HG03039 (cell line): ENCODE measurements around the gene EXOC1.
A peak's percentile ranks its signal among the peaks of the same experiment; 100 is the strongest.
"Not testable (repeated sequence)": the region's sequence is repeated elsewhere in the genome, so short reads cannot be mapped to it uniquely, and the experiment has no call there.

Source experiments
- ATAC-seq: cut with Tn5 transposase; IDR thresholded peaks from one replicate; pipeline ENCODE4 v1.9.1; 2021; ENCODE audit warnings: mild to moderate bottlenecking, moderate library complexity; ENCODE audit not compliant: unreplicated experiment

Gene EXOC1

DNA sequence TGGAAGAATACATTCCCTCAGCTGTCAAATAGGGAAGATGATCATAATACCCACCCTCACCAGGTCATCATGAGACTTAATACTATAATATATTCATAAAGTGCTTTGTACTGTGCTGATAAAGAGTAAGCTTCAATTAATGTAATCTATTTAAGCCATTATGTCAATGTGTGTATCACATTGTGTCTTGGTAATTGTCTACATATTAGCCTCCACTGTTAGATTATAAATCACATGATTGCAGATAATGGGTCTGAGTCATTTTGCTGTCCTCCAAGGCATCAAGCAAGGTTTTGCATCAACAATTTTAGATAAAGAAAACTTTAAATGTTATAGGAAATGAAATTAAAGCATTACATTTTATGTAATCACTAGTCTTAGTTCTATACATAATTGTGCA, 50.1 kb downstream of the EXOC1 start:
- ATAC-seq = no peak

DNA sequence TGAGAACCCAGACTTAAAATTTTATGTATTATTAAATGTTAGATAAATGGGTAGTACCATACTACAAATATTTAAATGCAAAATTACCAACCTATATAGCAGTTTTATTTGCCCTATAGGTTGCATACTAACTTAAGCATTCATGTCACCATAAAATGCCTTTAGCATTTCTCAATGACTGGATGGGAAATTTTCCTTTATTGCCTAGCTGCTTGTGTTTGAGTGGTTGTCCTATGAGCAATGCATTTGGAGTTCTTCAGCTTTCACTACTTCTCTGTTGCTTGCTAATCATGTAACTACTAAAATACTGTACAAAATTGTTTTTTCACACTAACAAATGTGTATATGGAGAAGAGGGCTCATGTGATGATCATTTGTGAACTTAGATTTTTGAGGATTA, 51.1 kb downstream of the EXOC1 start:
- ATAC-seq = no peak

DNA sequence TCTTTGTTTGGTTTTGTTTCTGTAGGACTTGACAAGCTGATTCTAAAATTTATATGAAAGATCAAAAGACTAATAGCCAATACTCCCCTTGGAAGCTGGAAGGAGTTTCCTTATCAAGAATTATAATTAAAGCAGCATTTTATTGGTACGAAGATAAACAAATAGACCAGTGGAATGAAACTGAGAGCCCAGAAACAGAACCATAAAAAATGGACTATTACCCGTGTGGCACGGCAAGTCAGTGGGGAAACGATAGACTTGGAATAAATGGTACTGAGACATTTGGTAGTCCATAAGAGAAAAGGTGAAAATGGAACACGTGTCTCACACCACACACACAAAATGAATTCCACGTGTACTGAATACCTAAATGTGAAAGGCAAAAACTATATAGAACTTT, 52.9 kb downstream of the EXOC1 start:
- no peak for ATAC-seq

DNA sequence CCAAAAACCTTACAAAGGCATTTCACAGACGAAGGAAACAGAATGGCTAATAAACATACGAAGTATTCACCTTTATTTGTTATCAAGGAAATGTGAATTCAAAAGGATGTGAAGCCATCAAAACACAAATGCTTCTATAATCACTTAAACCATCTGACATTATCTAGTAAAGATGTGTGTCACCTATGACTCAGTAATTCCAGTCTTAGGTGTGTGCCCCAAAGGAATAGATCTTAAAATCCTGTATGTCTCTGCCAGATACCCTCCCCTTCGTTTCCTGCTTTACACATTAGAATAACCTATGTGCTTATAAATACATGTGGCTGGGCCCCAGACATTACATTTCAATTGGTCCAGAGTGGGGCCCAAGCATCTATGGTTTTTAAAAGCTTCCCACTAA, 53.5 kb downstream of the EXOC1 start:
- ATAC-seq = no peak

DNA sequence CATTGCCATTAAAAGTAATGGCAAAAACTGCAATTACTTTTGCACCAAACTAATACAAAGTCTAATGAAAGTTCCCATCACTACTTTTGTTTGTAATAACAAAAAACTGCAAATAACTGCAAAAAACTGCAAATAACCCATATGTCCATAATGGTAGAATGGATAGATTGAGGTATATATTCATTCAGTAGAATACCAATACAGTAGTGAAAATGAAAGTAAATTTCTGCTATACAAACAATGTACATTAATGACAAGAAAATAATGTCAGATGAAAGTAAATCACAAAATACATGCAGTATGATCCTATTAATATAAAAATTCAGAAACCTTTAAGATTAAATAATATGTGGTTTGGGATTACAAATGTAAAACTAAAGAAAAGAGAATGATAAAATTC, 54.0 kb downstream of the EXOC1 start:
- ATAC-seq = no peak

DNA sequence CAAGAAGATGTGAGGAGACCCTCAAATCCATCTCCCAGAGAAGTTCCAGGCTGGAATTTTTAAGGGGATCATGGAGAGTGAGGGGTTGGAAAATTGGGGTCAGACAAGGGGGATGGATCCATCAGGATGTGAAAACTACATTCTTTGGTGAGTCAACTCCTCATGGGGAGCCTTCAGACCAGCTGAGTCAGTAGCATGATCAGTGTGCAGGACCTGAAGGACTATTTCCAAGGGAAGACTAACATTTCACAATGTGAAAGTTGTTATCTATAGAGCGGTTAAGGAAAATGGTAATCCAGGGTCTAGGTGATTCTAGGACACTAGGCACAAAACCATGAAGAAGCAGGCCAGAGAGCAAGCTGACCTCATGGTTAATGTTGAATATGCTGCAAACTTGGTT, 56.7 kb downstream of the EXOC1 start:
- ATAC-seq = no peak

DNA sequence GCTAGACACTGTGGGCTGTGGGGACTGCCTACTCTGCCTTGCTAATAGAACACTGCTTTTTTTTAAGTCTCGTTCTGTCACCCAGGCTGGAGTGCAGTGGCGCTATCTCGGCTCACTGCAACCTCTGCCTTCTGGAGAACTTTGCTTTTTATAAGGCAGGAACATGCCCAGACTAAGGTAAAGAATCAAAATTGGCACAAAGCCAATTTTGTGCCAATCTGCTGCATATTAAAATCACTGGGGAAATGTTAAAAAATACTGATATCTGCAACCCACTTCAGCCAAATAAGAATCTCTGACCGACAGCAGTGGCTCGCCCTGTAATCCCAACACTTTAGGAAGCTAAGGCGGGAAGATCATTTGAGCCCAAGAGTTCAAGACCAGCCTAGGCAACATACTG, 58.8 kb downstream of the EXOC1 start:
- ATAC-seq = no peak

DNA sequence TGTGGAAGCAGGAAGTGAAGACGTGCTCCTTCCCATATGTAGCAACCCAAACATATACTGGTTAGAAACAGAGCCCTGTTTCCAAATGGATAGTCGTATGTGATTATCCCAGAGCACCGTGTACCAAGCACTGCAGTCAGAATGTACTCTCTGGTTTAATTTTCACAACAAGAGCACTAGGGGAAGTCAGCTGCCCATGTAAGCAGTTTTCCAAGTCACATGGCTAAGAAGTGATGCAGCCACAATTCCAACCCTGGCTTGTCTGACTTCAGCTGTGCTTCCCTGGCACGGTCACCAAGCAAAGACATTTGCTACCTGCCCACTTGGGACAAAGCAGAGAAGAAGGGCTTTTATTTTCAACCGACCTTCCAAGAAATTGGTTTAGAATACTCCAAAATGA, 67.1 kb downstream of the EXOC1 start:
- no peak for ATAC-seq

DNA sequence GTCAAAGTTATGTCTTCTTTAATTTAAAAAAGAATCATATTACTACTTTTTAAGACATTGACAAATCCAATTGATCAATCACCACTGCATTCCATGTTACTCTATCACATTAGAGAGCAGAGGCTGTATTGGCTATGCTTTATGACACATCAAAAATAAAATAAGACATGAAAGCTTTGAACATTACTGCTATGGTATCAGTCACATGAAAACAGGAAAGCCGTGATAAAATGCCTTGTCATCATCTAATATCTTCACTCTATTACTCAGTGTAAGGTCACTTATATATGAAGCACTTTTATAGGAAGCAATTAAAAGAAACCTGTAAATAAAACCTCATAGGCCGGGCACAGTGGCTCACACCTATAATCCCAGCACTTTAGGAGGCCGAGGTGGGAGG, 67.6 kb downstream of the EXOC1 start:
- no peak for ATAC-seq

DNA sequence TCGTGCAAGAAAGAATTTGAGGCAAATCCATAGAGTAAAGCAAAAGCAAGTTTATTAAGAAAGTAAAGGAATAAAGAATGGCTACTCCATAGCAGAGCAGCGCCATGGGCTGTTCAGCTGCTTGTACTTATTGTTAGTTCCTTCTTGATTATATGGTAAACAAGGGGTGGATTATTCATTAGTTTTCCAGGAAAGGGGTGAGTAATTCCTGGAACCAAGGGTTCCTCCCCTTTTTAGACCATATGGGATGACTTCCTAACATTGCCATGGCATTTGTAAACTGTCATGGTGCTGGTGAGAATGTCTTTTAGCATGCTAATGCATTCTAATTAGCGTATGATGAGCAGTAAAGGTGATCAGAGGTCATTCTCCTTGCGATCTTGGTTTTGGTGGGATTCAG, 71.8 kb downstream of the EXOC1 start:
- no peak for ATAC-seq

DNA sequence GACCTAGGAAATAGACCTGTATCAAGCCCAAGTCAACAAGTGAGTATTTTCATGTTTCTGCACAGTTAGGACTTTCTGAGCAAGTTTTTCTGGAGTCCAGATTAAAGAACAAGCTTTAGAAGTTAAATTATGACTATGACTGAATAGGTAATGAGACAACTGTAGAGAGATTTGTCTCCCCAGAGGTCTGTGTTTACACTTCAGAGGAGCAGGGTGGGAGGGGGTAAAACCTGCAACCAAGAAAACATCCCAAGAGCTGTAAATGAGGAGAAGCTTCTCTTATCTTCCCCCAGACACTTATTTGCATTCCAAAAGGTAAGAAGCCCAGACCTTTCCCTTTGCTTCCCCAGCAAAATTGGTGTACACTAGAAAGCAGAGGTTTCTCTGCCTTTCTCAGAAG, 73.2 kb downstream of the EXOC1 start:
- ATAC-seq = no peak

DNA sequence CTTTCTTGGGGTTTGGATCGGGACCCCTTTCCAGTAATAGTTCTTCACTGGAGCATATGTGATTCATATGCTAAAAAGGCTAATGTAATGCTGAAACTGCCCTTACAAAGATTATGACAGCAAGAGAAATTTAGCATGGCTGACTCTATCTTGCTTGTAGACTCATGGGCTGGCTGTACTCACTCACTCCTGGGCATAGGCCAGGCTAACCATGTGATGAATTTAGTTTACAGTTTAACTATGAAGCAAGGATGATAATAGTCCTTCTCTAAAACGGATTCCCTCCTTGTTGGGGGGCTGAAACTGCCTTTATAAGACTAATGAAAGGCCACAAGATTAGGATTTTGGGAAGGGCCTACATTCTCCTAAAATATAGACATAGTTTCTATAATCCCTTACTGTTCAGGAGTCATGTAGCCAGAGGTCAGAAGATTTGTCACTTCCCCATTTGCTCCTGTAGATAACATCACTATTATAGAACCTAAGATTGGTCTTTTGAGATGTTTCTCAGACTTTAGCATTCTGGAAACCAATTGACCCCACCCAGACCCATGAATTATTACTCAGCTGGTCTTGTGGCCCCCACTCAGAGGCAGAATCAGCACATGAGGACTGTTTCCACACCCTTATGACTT, 74.5 kb downstream of the EXOC1 start:
- ATAC-seq = no peak

DNA sequence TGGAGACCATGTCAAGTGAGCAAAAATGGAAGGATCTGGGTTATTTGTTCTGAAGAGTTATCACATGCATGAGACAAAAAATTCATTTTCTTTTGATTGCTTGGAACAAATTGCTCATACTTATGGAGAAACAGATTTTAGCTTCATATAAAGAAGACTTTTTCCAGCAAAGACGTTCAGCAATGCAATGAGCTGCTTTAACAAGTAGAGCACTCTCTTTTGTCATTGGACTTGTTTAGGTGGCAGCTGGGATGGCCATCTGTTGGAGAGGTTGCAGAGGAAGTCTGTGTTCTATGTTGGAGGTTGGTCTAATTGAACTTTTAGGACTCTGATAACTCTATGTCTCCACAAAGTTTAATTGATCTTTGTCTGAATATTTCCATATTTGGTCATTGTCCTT, 75.4 kb downstream of the EXOC1 start:
- ATAC-seq = no peak

DNA sequence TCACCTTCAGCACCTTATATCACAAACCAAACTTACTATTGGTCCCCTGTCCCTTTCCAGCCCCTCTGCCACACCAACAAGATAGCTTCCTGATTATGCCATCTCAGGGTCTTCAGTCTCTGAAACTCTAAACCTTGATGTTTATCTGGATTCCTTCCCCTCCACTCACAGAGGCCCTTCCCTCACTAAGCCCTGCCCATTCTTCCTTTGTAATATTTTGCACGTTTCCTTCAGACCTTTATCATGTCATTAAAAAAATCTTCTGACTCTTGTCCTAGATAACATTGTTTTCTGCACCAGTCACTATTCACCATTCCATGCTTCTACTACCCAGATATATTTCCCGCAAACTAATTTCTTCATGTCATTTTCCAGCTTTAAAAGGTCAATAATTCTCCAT, 77.6 kb downstream of the EXOC1 start:
- ATAC-seq = no peak

DNA sequence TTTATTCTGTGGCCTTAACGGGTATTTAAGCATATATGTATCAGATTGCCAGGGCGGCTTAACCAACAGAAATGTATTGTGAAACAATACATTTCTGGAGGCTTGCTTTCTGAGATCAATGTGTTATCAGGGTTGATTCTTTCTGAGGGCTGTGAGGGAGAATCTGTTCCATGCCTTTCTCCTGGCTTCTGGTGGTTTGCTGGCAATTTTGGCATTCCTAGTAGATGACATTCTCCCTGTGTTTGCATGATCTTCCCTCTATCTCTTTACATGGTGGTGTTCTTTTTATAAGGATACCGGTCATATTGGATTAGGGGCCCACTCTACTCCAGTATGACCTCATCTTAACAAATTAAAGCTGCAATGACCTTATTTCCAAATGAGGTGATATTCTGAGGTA, 78.4 kb downstream of the EXOC1 start:
- ATAC-seq = no peak

DNA sequence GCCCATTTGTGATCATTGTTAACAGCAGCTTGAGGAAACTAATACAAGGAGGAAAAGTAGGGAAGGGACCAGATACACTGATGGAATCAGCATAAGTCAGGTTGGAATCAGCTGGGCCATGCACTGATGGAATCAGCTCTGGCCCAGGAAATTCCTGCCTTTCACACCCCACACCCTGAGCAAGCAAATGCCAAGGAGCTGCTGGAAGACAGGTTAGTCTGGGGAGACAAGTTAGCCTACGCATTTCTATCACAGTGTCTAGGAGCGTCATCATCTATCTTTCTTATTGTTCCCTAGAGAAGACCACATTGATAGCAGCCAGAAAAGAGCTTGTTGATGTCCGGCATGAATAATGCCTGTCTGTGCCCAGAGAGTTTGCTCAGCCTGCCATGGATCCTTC, 79.1 kb downstream of the EXOC1 start:
- no peak for ATAC-seq

DNA sequence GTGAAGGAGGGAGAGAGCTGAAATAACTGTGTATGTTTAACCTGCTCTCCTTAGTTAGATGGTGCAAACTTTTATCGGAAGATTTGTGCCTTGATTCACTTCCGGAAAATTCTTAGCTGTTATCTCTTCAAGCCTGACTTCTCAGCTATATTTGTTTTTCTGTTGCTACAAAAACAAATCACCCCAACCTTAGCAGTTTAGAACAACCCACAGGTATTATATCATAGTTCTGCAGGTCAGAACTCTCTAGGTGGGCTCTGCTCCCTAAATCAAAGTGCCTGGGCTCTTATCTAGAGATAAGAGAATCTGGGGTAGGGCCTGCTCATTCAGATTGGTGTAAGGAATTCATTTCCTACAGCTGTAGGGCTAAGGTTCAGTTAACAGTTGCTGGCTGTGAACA, 80.2 kb downstream of the EXOC1 start:
- ATAC-seq = no peak

DNA sequence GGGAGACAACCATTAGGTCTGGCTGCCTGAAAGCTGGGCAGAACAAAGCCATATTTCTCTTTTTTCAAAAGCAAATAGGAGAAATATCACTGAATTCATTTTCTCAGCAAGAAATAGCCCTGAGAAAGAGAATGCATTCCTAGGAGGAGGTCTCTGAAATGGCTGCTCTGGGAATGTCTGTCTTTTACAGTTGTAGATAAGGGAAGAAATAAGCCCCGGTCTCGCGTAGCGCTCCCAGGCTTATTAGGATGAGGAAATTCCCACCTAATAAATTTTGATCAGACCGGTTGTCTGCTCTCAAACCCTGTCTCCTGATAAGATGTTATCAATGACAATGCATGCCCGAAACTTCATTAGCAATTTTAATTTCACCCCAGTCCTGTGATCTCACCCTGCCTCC, 82.5 kb downstream of the EXOC1 start:
- ATAC-seq = not testable (repeated sequence)

DNA sequence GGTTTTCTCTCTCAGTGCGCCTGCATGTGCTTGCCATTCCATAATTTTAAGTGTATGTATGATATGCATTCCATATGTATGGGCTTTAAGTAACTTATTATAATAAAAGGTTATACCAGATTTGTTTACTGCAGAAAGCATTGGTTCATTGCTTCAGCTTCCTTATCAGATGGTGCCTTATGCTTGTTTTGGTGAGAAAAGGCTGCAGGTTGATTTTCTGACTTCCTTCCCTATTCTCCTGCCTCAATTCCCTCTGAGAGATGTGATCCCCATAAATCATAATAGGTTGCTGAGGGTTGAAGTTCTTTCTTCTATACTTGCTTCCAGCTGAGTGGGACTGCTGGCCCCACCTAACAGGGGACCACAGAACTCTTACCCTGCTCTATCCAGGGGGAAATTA, 85.0 kb downstream of the EXOC1 start:
- ATAC-seq = no peak

DNA sequence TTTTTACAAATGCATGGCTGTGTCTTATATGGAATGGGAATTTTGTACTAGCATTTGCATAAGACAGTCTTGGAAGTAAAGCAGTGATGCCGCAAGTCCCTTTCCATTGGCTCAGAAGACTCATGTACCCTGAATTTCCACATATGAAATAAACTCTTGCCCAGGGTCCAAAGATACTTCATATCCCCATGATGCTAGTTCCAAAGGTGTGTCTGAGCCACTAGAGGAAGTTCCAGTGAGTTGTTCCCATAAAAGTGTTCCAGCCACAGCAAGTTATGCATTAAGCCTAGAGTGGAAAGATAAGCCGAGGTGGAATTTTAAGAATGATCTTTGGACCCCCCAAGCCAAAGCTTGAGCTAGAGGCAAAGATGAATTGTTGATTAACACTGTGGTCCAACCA, 86.0 kb downstream of the EXOC1 start:
- no peak for ATAC-seq

DNA sequence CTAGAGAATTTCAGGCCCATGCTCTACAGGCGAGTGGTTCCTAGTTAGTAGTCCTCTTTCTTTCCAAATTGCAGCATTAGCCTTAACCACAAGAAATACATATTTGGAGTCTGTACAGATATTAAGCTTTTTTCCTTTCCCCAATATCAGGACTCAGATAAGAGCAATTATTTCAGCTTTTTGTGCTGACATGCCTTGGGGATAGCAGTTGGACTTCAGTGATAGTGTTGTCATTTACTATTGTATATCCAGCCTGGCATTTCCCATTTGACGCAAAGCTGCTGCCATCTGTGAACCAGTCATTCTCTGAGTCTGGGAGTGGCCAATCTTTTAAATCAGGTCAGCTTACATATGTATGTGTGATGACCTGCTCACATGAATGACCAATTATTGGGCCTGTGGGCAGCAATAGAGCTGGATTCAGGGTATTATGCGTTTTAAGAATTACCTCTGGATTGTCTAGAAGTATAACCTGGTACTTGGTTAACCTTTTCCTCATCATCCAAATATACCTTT, 88.5 kb downstream of the EXOC1 start:
- ATAC-seq = no peak

DNA sequence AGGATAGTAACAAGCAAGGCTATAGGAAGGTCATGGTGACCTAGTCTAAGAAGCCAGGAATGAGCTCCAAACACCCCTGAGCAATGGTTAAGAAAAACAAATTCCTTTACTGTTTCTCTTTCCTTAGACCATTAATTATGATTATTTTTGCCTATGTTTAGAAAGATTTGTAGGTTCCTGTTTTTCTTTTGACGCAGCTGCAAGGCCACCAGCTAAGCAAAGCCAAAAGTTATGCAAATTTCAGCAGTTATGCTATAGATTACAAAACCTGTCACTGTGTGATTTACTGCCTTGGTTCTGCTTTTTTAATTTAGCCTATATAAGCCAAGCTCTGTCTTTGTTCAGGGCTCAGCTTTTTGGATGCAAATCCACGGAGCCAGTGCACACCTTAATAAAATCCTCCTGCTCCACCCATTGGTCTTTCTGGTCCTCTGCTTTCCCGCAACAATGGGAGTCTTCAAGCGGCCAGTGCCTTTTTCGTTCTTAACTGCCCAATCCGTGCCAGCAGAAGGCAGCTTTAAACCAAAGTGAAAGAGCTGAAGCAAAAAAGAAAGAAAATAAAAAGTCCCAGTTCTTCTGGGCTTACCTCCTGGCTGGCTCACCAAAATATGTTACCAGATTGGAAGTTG, 93.9 kb downstream of the EXOC1 start:
- ATAC-seq = peak; percentile 17
